ENCODE measurements around the gene CALHM2.
"Not testable (repeated sequence)": the region's sequence is repeated elsewhere in the genome, so short reads cannot be mapped to it uniquely, and the experiment has no call there.

CALHM2 gene

GRCh38 chr10:103450201-103450695 is 1.9 kb downstream of the CALHM2 start:
- DNase-seq (ENCODE audit: low read depth), result no peak

GRCh38 chr10:103449208-103450144 is 2.7 kb downstream of the CALHM2 start:
- DNase-seq (ENCODE audit: low read depth), result no peak

- DNase-seq (ENCODE audit: low read depth), result peak; percentile 81
These were observed 3.4 kb downstream of the CALHM2 start for GRCh38 chr10:103448746-103449145.

GRCh38 chr10:103447187-103447586 is 5.0 kb downstream of the CALHM2 start:
- no peak for DNase-seq (ENCODE audit: low read depth)

GRCh38 chr10:103445767-103446567 is 6.2 kb downstream of the CALHM2 start:
- peak; percentile 81 for DNase-seq (ENCODE audit: low read depth)

- no peak for DNase-seq (ENCODE audit: low read depth)
These were observed 6.8 kb downstream of the CALHM2 start for GRCh38 chr10:103445366-103445765.

GRCh38 chr10:103444478-103444877 is 7.7 kb downstream of the CALHM2 start:
- no peak for DNase-seq (ENCODE audit: low read depth)

- no peak for DNase-seq (ENCODE audit: low read depth)
These were observed 8.5 kb downstream of the CALHM2 start for GRCh38 chr10:103443475-103444185.

- DNase-seq (ENCODE audit: low read depth), result peak; percentile 96
These were observed 10.1 kb downstream of the CALHM2 start for GRCh38 chr10:103442031-103442461.

- DNase-seq (ENCODE audit: low read depth), result no peak
These were observed 10.6 kb downstream of the CALHM2 start for GRCh38 chr10:103441611-103442010.

GRCh38 chr10:103441206-103441605 is 11.0 kb downstream of the CALHM2 start:
- DNase-seq (ENCODE audit: low read depth), result no peak

GRCh38 chr10:103440416-103440815 is 11.8 kb downstream of the CALHM2 start:
- no peak for DNase-seq (ENCODE audit: low read depth)

- no peak for DNase-seq (ENCODE audit: low read depth)
These were observed 12.4 kb downstream of the CALHM2 start for GRCh38 chr10:103439776-103440175.

GRCh38 chr10:103433858-103434257 is 18.3 kb downstream of the CALHM2 start:
- DNase-seq (ENCODE audit: low read depth), result peak; percentile 95

GRCh38 chr10:103431902-103432301 is 20.3 kb downstream of the CALHM2 start:
- peak; percentile 43 for DNase-seq (ENCODE audit: low read depth)

GRCh38 chr10:103429647-103430046 is 22.5 kb downstream of the CALHM2 start:
- DNase-seq (ENCODE audit: low read depth), result no peak

- DNase-seq (ENCODE audit: low read depth), result no peak
These were observed 23.1 kb downstream of the CALHM2 start for GRCh38 chr10:103428989-103429643.

- peak; percentile 66 for DNase-seq (ENCODE audit: low read depth)
These were observed 24.3 kb downstream of the CALHM2 start for GRCh38 chr10:103427866-103428265.

GRCh38 chr10:103423748-103424147 is 28.4 kb downstream of the CALHM2 start:
- DNase-seq (ENCODE audit: low read depth), result no peak

- no peak for DNase-seq (ENCODE audit: low read depth)
These were observed 33.1 kb downstream of the CALHM2 start for GRCh38 chr10:103419101-103419500.

GRCh38 chr10:103417601-103418000 is 34.6 kb downstream of the CALHM2 start:
- DNase-seq (ENCODE audit: low read depth), result no peak

- not testable (repeated sequence) for DNase-seq (ENCODE audit: low read depth)
These were observed 35.1 kb downstream of the CALHM2 start for GRCh38 chr10:103417148-103417469.

Measured in amniotic epithelial cell (primary cell).